Occipital lobe (tissue), 2 donors: ENCODE results near the gene FER1L5. TPM values are rescaled to one million over a fixed set of nuclear protein-coding genes. Genes with fewer than 3 reads are reported as not detected.
"Not testable (repeated sequence)": the region's sequence is repeated elsewhere in the genome, so short reads cannot be mapped to it uniquely, and the experiment has no call there.

Experiments
- DNase-seq: peaks from one replicate; lab custom pipeline; 2025; lab: John Stamatoyannopoulos, UW
- total RNA-seq: library from RNA; depleted of rRNA; stranded (reverse); fragments of >200 nt; gene quantifications from one replicate; pipeline ENCODE4 v1.2.3, GENCODE V29; 2014

FER1L5 gene
- total RNA-seq, 1 donor from 2014 or later = 0.47 TPM

GRCh38 chr2:96636551-96637171, 5.9 kb upstream of the FER1L5 start:
- DNase-seq = no peak

- DNase-seq = no peak
Observed at GRCh38 chr2:96637385-96638143, 5.0 kb upstream of the FER1L5 start.

GRCh38 chr2:96638144-96639121, 4.1 kb upstream of the FER1L5 start, which contains the start of gene KANSL3:
KANSL3 (minus strand) TSS chr2:96638312; CDS start chr2:96637135, 1,177 bp downstream.
- DNase-seq = peak; percentile 85

- DNase-seq = no peak
Observed at GRCh38 chr2:96647681-96648080, 5.1 kb downstream of the FER1L5 start.

- DNase-seq = no peak
Observed at GRCh38 chr2:96648306-96648930, 5.9 kb downstream of the FER1L5 start.

GRCh38 chr2:96649342-96649741, 6.8 kb downstream of the FER1L5 start:
- no peak for DNase-seq

- no peak for DNase-seq
Observed at GRCh38 chr2:96651793-96652192, 9.2 kb downstream of the FER1L5 start.

GRCh38 chr2:96654791-96655190, 12.2 kb downstream of the FER1L5 start:
- not testable (repeated sequence) for DNase-seq

- DNase-seq = no peak
Observed at GRCh38 chr2:96655526-96655925, 13.0 kb downstream of the FER1L5 start.

- DNase-seq = no peak
Observed at GRCh38 chr2:96656540-96656939, 14.0 kb downstream of the FER1L5 start.

GRCh38 chr2:96661324-96661723, 18.8 kb downstream of the FER1L5 start:
- DNase-seq = no peak

- DNase-seq = no peak
Observed at GRCh38 chr2:96662360-96662759, 19.8 kb downstream of the FER1L5 start.

- DNase-seq = no peak
Observed at GRCh38 chr2:96663177-96663576, 20.6 kb downstream of the FER1L5 start.

GRCh38 chr2:96663829-96664228, 21.3 kb downstream of the FER1L5 start:
- DNase-seq = no peak

- no peak for DNase-seq
Observed at GRCh38 chr2:96664366-96664925, 21.9 kb downstream of the FER1L5 start.

GRCh38 chr2:96665083-96665569, 22.6 kb downstream of the FER1L5 start:
- DNase-seq = no peak

GRCh38 chr2:96665717-96666116, 23.2 kb downstream of the FER1L5 start:
- DNase-seq = not testable (repeated sequence)

- DNase-seq = no peak
Observed at GRCh38 chr2:96668771-96669170, 26.2 kb downstream of the FER1L5 start.

GRCh38 chr2:96669539-96670215, 27.1 kb downstream of the FER1L5 start:
- no peak for DNase-seq

GRCh38 chr2:96679848-96680247, 37.3 kb downstream of the FER1L5 start:
- DNase-seq = no peak
